ENCODE measurements around the gene COPS9. TPM values are rescaled to one million over a fixed set of nuclear protein-coding genes. Genes with fewer than 3 reads are reported as not detected.

The COPS9 gene
- 100 to 1,000 TPM; 170 to 184 TPM for total RNA-seq

- peak; percentile 34 to 69 (median 67) for TF ChIP-seq POLR2A (IDR thresholded peaks at IDR 0.05)
- TF ChIP-seq CTCF (IDR thresholded peaks at IDR 0.05), result peak in 1 of 7 experiments; percentile 24
- Histone ChIP-seq H3K36me3 (replicated peaks in 1 of 2; ENCODE audit: insufficient read depth in 1 of 2, low read depth in 2 of 2) (peaks cover 0 to 2% of the 10 kb centered on the region in 2 donors), H3K27me3 (no peaks in the 10 kb centered on the region), H3K4me3 (peak within 1 kb of the TSS; percentile 90 to 99), H3K27ac (peak within 1 kb of the TSS in 3 of 4 donors; percentile 53 to 55 (median 54)), H3K4me1 (peaks cover 20% of the 10 kb centered on the region), H3K9me3 (no peaks in the 10 kb centered on the region)
- WGBS, 2 donors, result 0% methylated on average over 4 to 58 of the region's 79 CpGs
- DNase-seq (peak; percentile 85 to 91 (median 86)), ATAC-seq (peak; percentile 97)
- intact Hi-C loops (cut with DNase I), result no loop called here
Observed at GRCh38 chr2:240136013-240136670, at the start of gene COPS9. TSS of gene COPS9 (minus strand) at chr2:240136305. CDS start at chr2:240136284, 21 bp downstream.

- 21 to 43% methylated on average over 3 of the region's 3 CpGs for WGBS, 2 donors
- H3K4me1 ChIP-seq, result no peaks in the 10 kb centered on the region
- H3K27me3 ChIP-seq, result no peaks in the 10 kb centered on the region
- DNase-seq, result no peak
- no peak overlapping the region for H3K4me3 ChIP-seq
- no peak overlapping the region for H3K27ac ChIP-seq
- no peaks in the 10 kb centered on the region for H3K9me3 ChIP-seq
- no peak for ATAC-seq
- intact Hi-C loops (cut with DNase I), result no loop called here
- H3K36me3 ChIP-seq (replicated peaks in 1 of 2; ENCODE audit: insufficient read depth in 1 of 2, low read depth in 2 of 2), result no peaks in the 10 kb centered on the region
- no peak for TF ChIP-seq POLR2A (IDR thresholded peaks at IDR 0.05)
Observed at GRCh38 chr2:240184656-240185055, 48.6 kb upstream of the COPS9 start.

DNA sequence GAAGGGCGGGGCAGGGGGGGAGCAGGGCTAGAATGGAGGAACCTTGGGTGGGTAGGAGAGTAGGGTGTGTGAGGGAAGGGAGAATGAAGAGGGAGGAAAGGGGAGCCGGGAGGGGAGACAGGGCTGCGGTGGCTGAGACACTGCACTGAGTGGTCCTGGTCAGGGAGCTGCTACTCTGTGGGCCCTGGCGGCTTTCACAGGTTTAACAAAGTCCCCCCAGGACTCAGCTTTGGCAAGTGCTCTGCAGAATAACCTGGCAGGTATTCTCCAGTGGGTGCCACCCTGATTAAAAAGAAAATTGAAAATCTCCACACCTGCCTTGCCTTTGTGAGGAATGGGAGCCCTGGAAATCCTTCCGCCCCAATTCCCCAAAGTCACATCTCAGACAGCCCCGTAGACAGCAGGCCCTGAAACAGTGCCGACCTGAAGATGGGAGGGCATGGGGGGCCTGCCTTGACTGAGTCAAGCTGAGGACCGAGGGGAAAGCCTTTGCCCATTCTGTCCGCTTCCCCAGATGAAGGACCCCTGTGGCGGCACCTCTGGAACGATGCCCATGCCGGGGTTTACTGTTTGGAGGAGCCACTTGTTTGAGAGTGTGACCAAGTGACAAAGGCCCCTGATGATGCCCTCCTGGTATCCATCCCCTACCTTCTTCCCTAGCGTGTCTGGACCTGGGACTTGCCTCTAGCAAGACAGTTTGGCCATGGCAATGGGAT is 47.9 kb upstream of the COPS9 start:
- DNase-seq, result no peak
- WGBS, 2 donors, result 55 to 80% methylated on average over 13 of the region's 13 CpGs
- intact Hi-C loops (cut with DNase I), result no loop called here
- Histone ChIP-seq H3K9me3 (no peaks in the 10 kb centered on the region), H3K36me3 (replicated peaks in 1 of 2; ENCODE audit: insufficient read depth in 1 of 2, low read depth in 2 of 2) (no peaks in the 10 kb centered on the region), H3K4me3 (no peak overlapping the region), H3K27ac (no peak overlapping the region), H3K4me1 (no peaks in the 10 kb centered on the region), H3K27me3 (no peaks in the 10 kb centered on the region)
- no peak for TF ChIP-seq CTCF (IDR thresholded peaks at IDR 0.05)
- TF ChIP-seq POLR2A (IDR thresholded peaks at IDR 0.05), result no peak
- no peak for ATAC-seq

DNA sequence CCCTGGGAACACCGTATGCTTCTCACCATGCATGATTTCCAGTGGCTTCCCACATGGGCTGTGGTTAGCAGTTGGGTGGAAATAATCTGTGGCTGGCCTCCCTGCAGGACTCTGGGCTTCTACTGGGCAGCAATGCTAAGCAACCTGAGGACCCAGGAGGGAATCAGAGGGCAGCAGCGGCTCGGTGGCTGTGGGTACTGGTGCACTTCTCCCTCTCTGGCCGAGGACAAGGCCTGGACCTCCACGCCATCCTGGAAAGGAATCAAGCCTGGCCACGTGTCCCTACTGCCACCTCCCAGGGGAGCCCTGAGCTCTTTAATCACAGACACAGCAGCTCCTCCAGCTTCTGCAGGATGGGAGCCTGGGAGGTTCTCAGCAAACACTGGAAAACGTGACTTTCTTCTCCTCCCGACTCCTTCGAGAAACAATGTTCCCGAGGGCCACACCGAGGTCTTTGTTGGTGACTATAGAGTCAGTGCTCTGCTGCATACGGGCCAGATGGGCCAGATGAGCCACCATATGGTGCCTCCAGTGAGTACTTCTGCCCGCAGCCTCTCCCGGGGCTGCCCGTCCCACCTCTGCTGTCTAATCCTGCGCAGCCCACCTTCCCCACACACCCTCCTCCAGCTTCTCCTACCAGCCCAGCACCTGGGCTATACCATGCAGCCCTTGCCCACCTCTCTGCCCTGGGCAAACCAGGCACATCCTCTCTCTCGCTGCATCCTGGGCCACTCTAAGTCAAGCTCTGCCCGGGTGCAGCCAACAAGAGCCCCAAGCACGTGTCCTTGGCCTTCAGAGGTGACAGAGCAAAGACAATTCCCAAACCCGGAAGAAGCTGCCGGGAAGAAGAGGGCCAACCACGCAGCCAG is 47.1 kb upstream of the COPS9 start:
- ATAC-seq (no peak), DNase-seq (no peak)
- Histone ChIP-seq H3K9me3 (no peaks in the 10 kb centered on the region), H3K27me3 (no peaks in the 10 kb centered on the region), H3K4me3 (no peak overlapping the region), H3K36me3 (replicated peaks in 1 of 2; ENCODE audit: insufficient read depth in 1 of 2, low read depth in 2 of 2) (no peaks in the 10 kb centered on the region), H3K27ac (no peak overlapping the region), H3K4me1 (no peaks in the 10 kb centered on the region)
- 73% methylated on average over 16 to 22 of the region's 22 CpGs for WGBS, 2 donors
- intact Hi-C loops (cut with DNase I), result no loop called here
- no peak for TF ChIP-seq POLR2A (IDR thresholded peaks at IDR 0.05)
- no peak for TF ChIP-seq CTCF (IDR thresholded peaks at IDR 0.05)

DNA sequence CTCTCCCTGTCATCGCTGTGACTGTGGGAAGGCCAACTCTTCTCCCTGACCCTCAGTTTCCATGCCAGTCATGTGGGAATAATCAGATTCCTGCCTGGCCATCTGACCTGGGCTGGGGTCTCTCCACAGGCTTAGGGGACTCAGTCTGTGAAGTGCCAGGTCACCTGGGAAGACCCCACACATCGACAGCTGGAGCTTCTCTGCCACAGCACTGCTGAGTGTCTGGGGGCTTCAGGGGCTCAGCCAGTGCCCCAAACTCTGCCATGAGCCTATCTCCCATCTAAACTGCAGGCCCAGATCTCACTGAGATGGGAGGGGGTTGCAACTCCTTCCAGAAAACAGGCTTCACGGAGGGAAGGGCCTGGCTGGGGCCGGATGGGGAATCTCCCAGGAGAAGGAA is 46.4 kb upstream of the COPS9 start:
- H3K4me3 ChIP-seq, result no peak overlapping the region
- no peaks in the 10 kb centered on the region for H3K36me3 ChIP-seq (replicated peaks in 1 of 2; ENCODE audit: insufficient read depth in 1 of 2, low read depth in 2 of 2)
- intact Hi-C loops (cut with DNase I), result no loop called here
- no peak overlapping the region for H3K27ac ChIP-seq
- 73 to 94% methylated on average over 3 to 4 of the region's 4 CpGs for WGBS, 2 donors
- no peaks in the 10 kb centered on the region for H3K27me3 ChIP-seq
- no peak for DNase-seq
- no peaks in the 10 kb centered on the region for H3K4me1 ChIP-seq
- H3K9me3 ChIP-seq, result no peaks in the 10 kb centered on the region
- no peak for ATAC-seq
- TF ChIP-seq CTCF (IDR thresholded peaks at IDR 0.05) (no peak), POLR2A (IDR thresholded peaks at IDR 0.05) (no peak)

Data from body of pancreas (tissue), 4 donors.